Adrenal gland (tissue), 12 donors: ENCODE results near the gene CAMTA1. TPM values are rescaled to one million over a fixed set of nuclear protein-coding genes. Genes with fewer than 3 reads are reported as not detected.

Experiments
- DNase-seq, 7 donors: peaks; one replicate each; pipeline ENCODE4 v3.0.0-alpha.2; 2019 to 2020
- H3K27ac ChIP-seq, 5 donors: fragments of 200-600 bp; sonication (generic) in 4 of 5; 1 replicate in 3 of 5; 2 replicates in 2 of 5; pipeline versions ENCODE4 v1.5.1 to v1.8.0; 2016 to 2020; ENCODE audit warnings: mild to moderate bottlenecking in 1 of 5
- H3K27me3 ChIP-seq: fragments of 200-600 bp; 2 replicates; pipeline ENCODE4 v1.8.0; 2021
- H3K36me3 ChIP-seq, 2 donors: fragments of 200-600 bp; replicated peaks in 1 of 2; 1 replicate in 1 of 2; 2 replicates in 1 of 2; pipeline versions ENCODE4 v1.5.1 to v1.8.0; 2018 to 2022
- H3K4me1 ChIP-seq, 2 donors: fragments of 200-600 bp; replicated peaks in 1 of 2; 1 replicate in 1 of 2; 2 replicates in 1 of 2; pipeline versions ENCODE4 v1.5.1 to v1.8.0; 2018 to 2021
- H3K4me3 ChIP-seq, 4 donors: fragments of 200-600 bp; sonication (generic) in 3 of 4; one replicate each; pipeline ENCODE4 v1.5.1; 2016 to 2018
- H3K9me3 ChIP-seq, 3 donors: fragments of 200-600 bp; sonication (generic) in 1 of 3; replicated peaks in 1 of 3; 1 replicate in 2 of 3; 2 replicates in 1 of 3; pipeline versions ENCODE4 v1.5.1 to v1.8.0; 2016 to 2021
- CTCF ChIP-seq, 6 experiments: fragments of 450-650 bp in 4 of 6; fragments of 200-600 bp in 2 of 6; sonication (generic) in 1 of 6; IDR thresholded peaks; 1 replicate in 5 of 6; 2 replicates in 1 of 6; pipeline versions ENCODE4 v1.5.1 to v1.8.0; 2016 to 2021; ENCODE audit warnings: antibody characterized with exemption in 6 of 6, mild to moderate bottlenecking in 2 of 6, moderate library complexity in 1 of 6
- POLR2A ChIP-seq, 2 donors: fragments of 450-650 bp; IDR thresholded peaks; one replicate each; pipeline ENCODE4 v1.6.1; 2017; ENCODE audit warnings: antibody characterized with exemption in 2 of 2, mild to moderate bottlenecking in 2 of 2, moderate library complexity in 1 of 2
- WGBS, 4 donors: extraction: QIAGEN DNeasy Blood & Tissue Kit in 2 of 4; methylation state at CpG; one replicate each; pipeline versions ENCODE4 v1.1.5 to v1.1.7; 2013 to 2017; 5-methylcytosine and 5-hydroxymethylcytosine counted together
- intact Hi-C, 2 donors: fragments of 100-400 bp; cut with DNase I; formaldehyde crosslinking; loops; one replicate each; pipeline versions ENCODE4 v1.14.1 to v1.15.0; 2022 to 2023
- polyA plus RNA-seq, 3 donors: library from polyadenylated mRNA; stranded (reverse); fragments of 200-250 nt in 2 of 3; fragments of 350-450 nt in 1 of 3; fragmentation: Illumina TruSeq in 1 of 3; extraction: RNeasy Lipid Tissue Mini Kit (QIAGEN cat#74804) in 1 of 3; gene quantifications; one replicate each; pipeline ENCODE4 v1.2.3, GENCODE V29; 2013 to 2014
- total RNA-seq, 9 donors: library from RNA; depleted of rRNA in 4 of 9; stranded (reverse); fragments of >200 nt in 4 of 9; fragments of 120-200 nt in 1 of 9; fragmentation: NEBNext Ultra II Directional in 1 of 9; extraction: Animal tissue kit (Norgen Biotek cat#: 25700) in 1 of 9; gene quantifications; one replicate each; pipeline versions ENCODE4 v1.1.0 to v1.2.4, GENCODE V29; 2013 to 2023
- donor health status: healthy with polysubstance abuse.
- donor health status: Bipolar disorder and iron deficiency.
- donor health status: DM: yes; HTN: yes; CAD: no.
- donor health status: DM: no; HTN: no; CAD: no.
- donor health status: DM: no; HTN: no; CAD: no.
- donor health status: DM: yes; HTN: yes; CAD: no.

Gene CAMTA1
- total and polyA plus RNA-seq, 12 donors, result 62.9 to 141 (median 96.9) TPM

GRCh38 chr1:7344299-7344698, 559.0 kb downstream of the CAMTA1 start:
- Histone ChIP-seq H3K4me3 (no peak overlapping the region), H3K9me3 (no peaks in the 10 kb centered on the region), H3K27me3 (no peaks in the 10 kb centered on the region), H3K27ac (no peak overlapping the region), H3K36me3 (no peaks in the 10 kb centered on the region), H3K4me1 (no peaks in the 10 kb centered on the region)
- WGBS, 4 donors, result 75 to 88% (median 82%) methylated on average over 2 of the region's 2 CpGs
- TF ChIP-seq POLR2A (IDR thresholded peaks at IDR 0.05), result no peak
- TF ChIP-seq CTCF (IDR thresholded peaks at IDR 0.05), result no peak
- intact Hi-C loops, result no loop called here
- DNase-seq, result no peak

- H3K4me1 ChIP-seq, result no peaks in the 10 kb centered on the region
- H3K27me3 ChIP-seq, result no peaks in the 10 kb centered on the region
- no peak for DNase-seq
- no peaks in the 10 kb centered on the region for H3K9me3 ChIP-seq
- TF ChIP-seq POLR2A (IDR thresholded peaks at IDR 0.05) (no peak), CTCF (IDR thresholded peaks at IDR 0.05) (no peak)
- intact Hi-C loops, result no loop called here
- H3K27ac ChIP-seq, result no peak overlapping the region
- H3K36me3 ChIP-seq, result no peaks in the 10 kb centered on the region
- WGBS, 4 donors, result 90 to 100% (median 94%) methylated on average over 2 to 3 of the region's 3 CpGs
- no peak overlapping the region for H3K4me3 ChIP-seq
Observed at GRCh38 chr1:7345516-7345915, 560.3 kb downstream of the CAMTA1 start.

- no peak overlapping the region for H3K4me3 ChIP-seq
- no peak overlapping the region for H3K27ac ChIP-seq
- no peaks in the 10 kb centered on the region for H3K36me3 ChIP-seq
- H3K27me3 ChIP-seq, result no peaks in the 10 kb centered on the region
- no peak for TF ChIP-seq CTCF (IDR thresholded peaks at IDR 0.05)
- no peak for TF ChIP-seq POLR2A (IDR thresholded peaks at IDR 0.05)
- intact Hi-C loops, result no loop called here
- DNase-seq, result no peak
- WGBS, 4 donors, result 89 to 97% (median 95%) methylated on average over 3 of the region's 3 CpGs
- no peaks in the 10 kb centered on the region for H3K4me1 ChIP-seq
- H3K9me3 ChIP-seq, result no peaks in the 10 kb centered on the region
Observed at GRCh38 chr1:7346070-7346596, 560.9 kb downstream of the CAMTA1 start.

- no peak overlapping the region for H3K4me3 ChIP-seq
- no peak for DNase-seq
- no peak overlapping the region for H3K27ac ChIP-seq
- no peak for TF ChIP-seq CTCF (IDR thresholded peaks at IDR 0.05)
- no peak for TF ChIP-seq POLR2A (IDR thresholded peaks at IDR 0.05)
- H3K4me1 ChIP-seq, result no peaks in the 10 kb centered on the region
- 76 to 81% (median 79%) methylated on average over 23 to 24 of the region's 24 CpGs for WGBS, 4 donors
- intact Hi-C loops, result no loop called here
- H3K9me3 ChIP-seq, result no peaks in the 10 kb centered on the region
- no peaks in the 10 kb centered on the region for H3K27me3 ChIP-seq
- H3K36me3 ChIP-seq, result no peaks in the 10 kb centered on the region
Observed at GRCh38 chr1:7346600-7347570, 561.6 kb downstream of the CAMTA1 start.
